IMR-90 (cell line): ENCODE data around the gene MFSD2B. TPM values are rescaled to one million over a fixed set of nuclear protein-coding genes. Genes with fewer than 3 reads are reported as not detected.

Source experiments
- ATAC-seq: fragments of 200-7000 bp; cut with Tn5 transposase; 2 replicates; pipeline ENCODE4 v1.9.1; 2020; ENCODE audit warnings: low read depth, mild to moderate bottlenecking, moderate library complexity
- BruUV-seq: library from RNA; stranded (reverse); fragments of 400-500 nt; replicated peaks from 2 replicates; lab custom pipeline; 2021; lab: Mats Ljungman, UMichigan
- CTCF ChIA-PET: fragments of 300-600 bp; formaldehyde crosslinking; extraction: SDS; loops from one replicate; lab custom pipeline; 2021; ENCODE audit warnings: antibody characterized with exemption; lab: Yijun Ruan, JAX
- POLR2A ChIA-PET: fragments of 300-600 bp; sonication (Branson Sonifier 250); formaldehyde crosslinking; loops from one replicate; lab custom pipeline; 2022; ENCODE audit warnings: antibody characterized with exemption; ENCODE audit not compliant: unreplicated experiment; lab: Charles Lee
- DNase-seq: peaks from one replicate; pipeline ENCODE4 v3.0.0; 2013
- H2AFZ ChIP-seq: replicated peaks from 2 replicates; pipeline ENCODE3; 2013; ENCODE audit warnings: low read length, mild to moderate bottlenecking; ENCODE audit not compliant: poor library complexity
- H2AK5ac ChIP-seq: 2 replicates; pipeline ENCODE4 v1.6.1; 2013; ENCODE audit warnings: low read depth, low read length, inconsistent platforms
- H2AK9ac ChIP-seq: replicated peaks from 2 replicates; pipeline ENCODE3; 2013; ENCODE audit warnings: mild to moderate bottlenecking, low read depth, low read length, moderate library complexity; ENCODE audit not compliant: poor library complexity
- H2BK120ac ChIP-seq: 2 replicates; pipeline ENCODE4 v1.6.1; 2013; ENCODE audit warnings: low read depth, low read length, inconsistent platforms
- H2BK15ac ChIP-seq: 3 replicates; pipeline ENCODE4 v1.6.1; 2013; ENCODE audit warnings: low read depth, low read length, inconsistent platforms
- H2BK20ac ChIP-seq: 2 replicates; pipeline ENCODE4 v1.6.1; 2013; ENCODE audit warnings: low read depth, mild to moderate bottlenecking, inconsistent platforms, low read length, moderate library complexity
- H2BK5ac ChIP-seq: 2 replicates; pipeline ENCODE4 v1.6.1; 2013; ENCODE audit warnings: mild to moderate bottlenecking, low read depth, low read length, inconsistent platforms; ENCODE audit not compliant: poor library complexity, severe bottlenecking
- H3K14ac ChIP-seq: replicated peaks from 2 replicates; pipeline ENCODE4 v1.6.1; 2013; ENCODE audit warnings: low read depth, low read length, inconsistent platforms
- H3K18ac ChIP-seq: 2 replicates; pipeline ENCODE4 v1.6.1; 2013; ENCODE audit warnings: low read depth, low read length, control low read depth
- H3K23ac ChIP-seq: 2 replicates; pipeline ENCODE4 v1.6.1; 2013; ENCODE audit warnings: low read depth, low read length, inconsistent platforms
- H3K27ac ChIP-seq: 2 replicates; pipeline ENCODE4 v1.5.1; 2013; ENCODE audit warnings: mild to moderate bottlenecking, control low read depth, low read length; ENCODE audit not compliant: insufficient read depth
- H3K27me3 ChIP-seq: 2 replicates; pipeline ENCODE4 v1.6.1; 2013; ENCODE audit warnings: low read length; ENCODE audit not compliant: control insufficient read depth, insufficient read depth
- H3K36me3 ChIP-seq: 2 replicates; pipeline ENCODE4 v1.6.1; 2013; ENCODE audit warnings: low read length, mixed read lengths; ENCODE audit not compliant: control insufficient read depth, insufficient read depth
- H3K4ac ChIP-seq: 2 replicates; pipeline ENCODE4 v1.6.1; 2013; ENCODE audit warnings: low read depth, low read length, inconsistent platforms
- H3K4me1 ChIP-seq: 2 replicates; pipeline ENCODE4 v1.6.1; 2013; ENCODE audit warnings: low read length, mixed read lengths; ENCODE audit not compliant: control insufficient read depth, insufficient read depth
- H3K4me2 ChIP-seq: 2 replicates; pipeline ENCODE4 v1.6.1; 2013; ENCODE audit warnings: low read depth, mild to moderate bottlenecking, control low read depth, low read length, moderate library complexity
- H3K4me3 ChIP-seq: 2 replicates; pipeline ENCODE4 v1.5.1; 2013; ENCODE audit warnings: low read depth, mild to moderate bottlenecking, control low read depth, low read length, moderate library complexity; ENCODE audit not compliant: insufficient read depth
- H3K56ac ChIP-seq: 2 replicates; pipeline ENCODE4 v1.6.1; 2013; ENCODE audit warnings: low read length, inconsistent platforms; ENCODE audit not compliant: insufficient read depth; ENCODE audit errors: extremely low read depth
- H3K79me1 ChIP-seq, 2 experiments: 2 replicates each; pipeline ENCODE4 v1.6.1; 2013; ENCODE audit warnings: low read length in 2 of 2, inconsistent platforms in 1 of 2, low read depth in 1 of 2
- H3K9ac ChIP-seq: 2 replicates; pipeline ENCODE4 v1.6.1; 2013; ENCODE audit warnings: low read depth, low read length, control low read depth
- H3K9me1 ChIP-seq: 2 replicates; pipeline ENCODE4 v1.6.1; 2013; ENCODE audit warnings: low read length, inconsistent platforms; ENCODE audit not compliant: insufficient read depth
- H3K9me3 ChIP-seq: 2 replicates; pipeline ENCODE4 v1.6.1; 2013; ENCODE audit warnings: low read length; ENCODE audit not compliant: control insufficient read depth, insufficient read depth
- H4K20me1 ChIP-seq: 2 replicates; pipeline ENCODE4 v1.6.1; 2013; ENCODE audit warnings: low read length, inconsistent platforms; ENCODE audit not compliant: insufficient read depth
- H4K5ac ChIP-seq: 2 replicates; pipeline ENCODE4 v1.6.1; 2013; ENCODE audit warnings: mild to moderate bottlenecking, low read depth, low read length, control low read depth
- H4K8ac ChIP-seq, 2 experiments: 2 replicates each; pipeline ENCODE4 v1.6.1; 2013; ENCODE audit warnings: low read depth in 2 of 2, low read length in 2 of 2, control low read depth in 1 of 2, inconsistent platforms in 1 of 2
- H4K91ac ChIP-seq: 2 replicates; pipeline ENCODE4 v1.6.1; 2013; ENCODE audit warnings: low read depth, low read length, inconsistent platforms; ENCODE audit not compliant: insufficient read depth
- CEBPB ChIP-seq: IDR thresholded peaks from 2 replicates; pipeline ENCODE4 v1.6.1; 2012; ENCODE audit warnings: low read depth, low read length, improper control_type of control experiment
- MAFK ChIP-seq: IDR thresholded peaks from 2 replicates; pipeline ENCODE4 v1.6.1; 2012; ENCODE audit warnings: low read depth, low read length, improper control_type of control experiment
- MAZ ChIP-seq: IDR thresholded peaks from 2 replicates; pipeline ENCODE4 v1.6.1; 2012; ENCODE audit warnings: low read depth, mild to moderate bottlenecking, low read length, improper control_type of control experiment, moderate library complexity, borderline replicate concordance
- POLR2A ChIP-seq: IDR thresholded peaks from 2 replicates; pipeline ENCODE4 v1.6.1; 2012; ENCODE audit warnings: mild to moderate bottlenecking, low read depth, low read length
- WGBS, 2 experiments: methylation state at CpG; one replicate each; pipeline versions ENCODE4 v1.1.5 to v1.1.7; 2013; ENCODE audit warnings: missing lambda C conversion rate in 2 of 2; ENCODE audit not compliant: insufficient read length in 1 of 2; ENCODE audit errors: extremely low coverage in 2 of 2; 5-methylcytosine and 5-hydroxymethylcytosine counted together
- dilution Hi-C: fragments of 300-500 bp; cut with HindIII; formaldehyde crosslinking; loops from one replicate; pipeline ENCODE4 v1.14.3; 2018; ENCODE audit warnings: low sequenced_read_pairs; ENCODE audit not compliant: unreplicated experiment
- in situ Hi-C: fragments of 300-500 bp; cut with MboI; formaldehyde crosslinking; loops from 3 replicates; pipeline ENCODE4 v1.14.3; 2019; ENCODE audit warnings: low sequenced_read_pairs, inconsistent platforms, mixed read lengths
- intact Hi-C: fragments of 100-400 bp; cut with micrococcal nuclease; formaldehyde crosslinking; loops from 2 replicates; pipeline ENCODE4 v1.10.0; 2022
- polyA plus RNA-seq, 3 experiments: library from polyadenylated mRNA; depleted of rRNA; stranded (reverse); fragments of >200 nt; gene quantifications; 2 replicates each; pipeline ENCODE4 v1.2.3, GENCODE V29; 2012; ENCODE audit warnings: low replicate concordance in 1 of 3
- total RNA-seq: library from RNA; depleted of rRNA; stranded (reverse); fragments of >200 nt; gene quantifications from 2 replicates; pipeline ENCODE4 v1.2.3, GENCODE V29; 2012

MFSD2B gene
- total and polyA plus RNA-seq, 2 of the 4 experiments (the other 2 are of a cell fraction): 0.05 TPM; not detected in 1

GRCh38 chr2:24021122-24021998 is 11.5 kb downstream of the MFSD2B start (continued):
- no peak for TF ChIP-seq CEBPB

GRCh38 chr2:24022324-24022974 is 12.6 kb downstream of the MFSD2B start:
- 0 out of 2 replicates have a peak, but pooled peaks cover 9% of the 10 kb centered on the region for H3K9me1 ChIP-seq
- no peak overlapping the region for H2AK9ac ChIP-seq
- H3K27ac ChIP-seq: no peak overlapping the region
- no peak overlapping the region for H3K4me2 ChIP-seq
- in situ Hi-C loops: no loop called here
- no peak overlapping the region for H3K14ac ChIP-seq
- BruUV-seq: no TSS peak
- H4K5ac ChIP-seq: no peak overlapping the region
- no peaks in the 10 kb centered on the region for H3K27me3 ChIP-seq
- H4K91ac ChIP-seq: no peak overlapping the region
- H2BK120ac ChIP-seq: no peak overlapping the region
- H3K9me3 ChIP-seq: no peaks in the 10 kb centered on the region
- no peaks in the 10 kb centered on the region; the same call in 1 of the 2 replicates for H4K20me1 ChIP-seq
- H3K9ac ChIP-seq: no peak overlapping the region
- ChIA-PET POLR2A (no interaction called here), CTCF (no interaction called here)
- no peak overlapping the region for H3K4me3 ChIP-seq
- no peak overlapping the region for H4K8ac ChIP-seq
- no peak overlapping the region for H3K23ac ChIP-seq
- no peak overlapping the region for H2BK20ac ChIP-seq
- H2AK5ac ChIP-seq: no peak overlapping the region
- dilution Hi-C loops: no loop called here
- no peaks in the 10 kb centered on the region for H3K4me1 ChIP-seq
- H2BK15ac ChIP-seq: no peak overlapping the region
- DNase-seq: no peak
- no peak overlapping the region for H3K4ac ChIP-seq
- H3K18ac ChIP-seq: no peak overlapping the region
- 97% methylated on average over 10 of the region's 14 CpGs; no CpG with 5 or more reads in 1 of the 2 experiments for WGBS, 2 experiments
- H3K36me3 ChIP-seq: peaks cover 11% of the 10 kb centered on the region
- intact Hi-C loops: no loop called here
- H3K56ac ChIP-seq: no peak overlapping the region
- H3K79me1 ChIP-seq: peaks cover 0 to 9% of the 10 kb centered on the region in 2 experiments; a peak in 2 of 4 replicates
- TF ChIP-seq MAZ (no peak), CEBPB (no peak), POLR2A (no peak), MAFK (no peak)
- no peak for ATAC-seq
- no peak overlapping the region for H2AFZ ChIP-seq
- no peak overlapping the region for H2BK5ac ChIP-seq
